ENCODE measurements around the gene THSD7A. TPM values are rescaled to one million over a fixed set of nuclear protein-coding genes. Genes with fewer than 3 reads are reported as not detected.
A peak's percentile ranks its signal among the peaks of the same experiment; 100 is the strongest.

THSD7A gene
- total and polyA plus RNA-seq, 2 of the 13 experiments (the other 11 are each of a cell fraction or from before 2014, with no cell fraction given), result 0.01 to 0.07 TPM

- intact Hi-C loops (cut with micrococcal nuclease; ENCODE audit: unreplicated experiment), result no loop called here
- Histone ChIP-seq H3K27me3 (ENCODE audit: control insufficient read depth in 1 of 2, insufficient read depth in 2 of 2, low read length in 2 of 2) (no peaks in the 10 kb centered on the region), H3K9ac (ENCODE audit: insufficient read depth, low read depth, low read length) (no peak overlapping the region), H4K20me1 (ENCODE audit: insufficient read depth, low read length) (no peaks in the 10 kb centered on the region), H2AFZ (ENCODE audit: low read length) (no peak overlapping the region), H3K9me3 (ENCODE audit: low read length) (no peaks in the 10 kb centered on the region; the same call in 1 of the 2 replicates), H3K4me1 (ENCODE audit: insufficient read depth, low read length) (no peaks in the 10 kb centered on the region), H3K79me2 (ENCODE audit: insufficient read depth, low read length) (no peaks in the 10 kb centered on the region), H3K36me3 (replicated peaks in 1 of 2; ENCODE audit: control insufficient read depth in 1 of 2, insufficient read depth in 2 of 2, low read length in 2 of 2) (no peaks in the 10 kb centered on the region), H3K4me3 (replicated peaks in 1 of 3; ENCODE audit: insufficient read depth in 1 of 3, low read depth in 2 of 3, low read length in 3 of 3) (no peak overlapping the region), H3K27ac (ENCODE audit: extremely low read length, insufficient read depth, low read length) (no peak overlapping the region), H3K4me2 (ENCODE audit: low read depth, low read length) (no peak overlapping the region)
- ATAC-seq, result no peak
- in situ Hi-C loops (cut with HindIII; ENCODE audit: extremely low pct_ligation_motif_present, low pct_unique_long_range_greater_than_20kb), result no loop called here
- DNase-seq (ENCODE audit: low spot score), result no peak
- ChIA-PET CTCF (ENCODE audit: low intra/inter-chr PET ratio, low total read pairs) (no interaction called here), POLR2A (no interaction called here)
- WGBS (ENCODE audit: low lambda C conversion rate), result 3% methylated on average over 6 of the region's 6 CpGs
- BruUV-seq (replicated peaks), result no TSS peak
- FAIRE-seq, result no peak
- TF ChIP-seq ZNF281 (CRISPR knock-in tag; IDR thresholded peaks at IDR 0.05; ENCODE audit: borderline replicate concordance) (no peak), BHLHE40 (IDR thresholded peaks at IDR 0.05; ENCODE audit: low read length) (no peak), GLI4 (CRISPR knock-in tag; IDR thresholded peaks at IDR 0.05; ENCODE audit: borderline replicate concordance) (no peak), CHD2 (IDR thresholded peaks at IDR 0.05; ENCODE audit: low read depth, low read length) (no peak), PTBP1 (IDR thresholded peaks at IDR 0.05; ENCODE audit: low read depth, low read length, poor library complexity, severe bottlenecking) (no peak), MAFK (conservative IDR thresholded peaks at IDR 0.05 in 1 of 2, IDR thresholded peaks at IDR 0.05 in 1 of 2; ENCODE audit: low read length in 2 of 2) (peak; percentile 61 to 80; a peak in 3 of 4 replicates), MXD1 (CRISPR knock-in tag; IDR thresholded peaks at IDR 0.05) (no peak), MAFF (IDR thresholded peaks at IDR 0.05; ENCODE audit: low read depth, low read length) (peak; percentile 62), ASH2L (IDR thresholded peaks at IDR 0.05; ENCODE audit: insufficient read length, low read depth, low read length) (no peak), ZNF619 (CRISPR knock-in tag; IDR thresholded peaks at IDR 0.05) (no peak)
- TF ChIP-seq, protein P1, sequence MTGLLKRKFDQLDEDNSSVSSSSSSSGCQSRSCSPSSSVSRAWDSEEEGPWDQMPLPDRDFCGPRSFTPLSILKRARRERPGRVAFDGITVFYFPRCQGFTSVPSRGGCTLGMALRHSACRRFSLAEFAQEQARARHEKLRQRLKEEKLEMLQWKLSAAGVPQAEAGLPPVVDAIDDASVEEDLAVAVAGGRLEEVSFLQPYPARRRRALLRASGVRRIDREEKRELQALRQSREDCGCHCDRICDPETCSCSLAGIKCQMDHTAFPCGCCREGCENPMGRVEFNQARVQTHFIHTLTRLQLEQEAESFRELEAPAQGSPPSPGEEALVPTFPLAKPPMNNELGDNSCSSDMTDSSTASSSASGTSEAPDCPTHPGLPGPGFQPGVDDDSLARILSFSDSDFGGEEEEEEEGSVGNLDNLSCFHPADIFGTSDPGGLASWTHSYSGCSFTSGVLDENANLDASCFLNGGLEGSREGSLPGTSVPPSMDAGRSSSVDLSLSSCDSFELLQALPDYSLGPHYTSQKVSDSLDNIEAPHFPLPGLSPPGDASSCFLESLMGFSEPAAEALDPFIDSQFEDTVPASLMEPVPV (CRISPR knock-in tag; IDR thresholded peaks at IDR 0.05), result no peak
- TF ChIP-seq, protein P2, sequence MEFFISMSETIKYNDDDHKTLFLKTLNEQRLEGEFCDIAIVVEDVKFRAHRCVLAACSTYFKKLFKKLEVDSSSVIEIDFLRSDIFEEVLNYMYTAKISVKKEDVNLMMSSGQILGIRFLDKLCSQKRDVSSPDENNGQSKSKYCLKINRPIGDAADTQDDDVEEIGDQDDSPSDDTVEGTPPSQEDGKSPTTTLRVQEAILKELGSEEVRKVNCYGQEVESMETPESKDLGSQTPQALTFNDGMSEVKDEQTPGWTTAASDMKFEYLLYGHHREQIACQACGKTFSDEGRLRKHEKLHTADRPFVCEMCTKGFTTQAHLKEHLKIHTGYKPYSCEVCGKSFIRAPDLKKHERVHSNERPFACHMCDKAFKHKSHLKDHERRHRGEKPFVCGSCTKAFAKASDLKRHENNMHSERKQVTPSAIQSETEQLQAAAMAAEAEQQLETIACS (CRISPR knock-in tag; IDR thresholded peaks at IDR 0.05), result no peak
- TF ChIP-seq, protein P3, sequence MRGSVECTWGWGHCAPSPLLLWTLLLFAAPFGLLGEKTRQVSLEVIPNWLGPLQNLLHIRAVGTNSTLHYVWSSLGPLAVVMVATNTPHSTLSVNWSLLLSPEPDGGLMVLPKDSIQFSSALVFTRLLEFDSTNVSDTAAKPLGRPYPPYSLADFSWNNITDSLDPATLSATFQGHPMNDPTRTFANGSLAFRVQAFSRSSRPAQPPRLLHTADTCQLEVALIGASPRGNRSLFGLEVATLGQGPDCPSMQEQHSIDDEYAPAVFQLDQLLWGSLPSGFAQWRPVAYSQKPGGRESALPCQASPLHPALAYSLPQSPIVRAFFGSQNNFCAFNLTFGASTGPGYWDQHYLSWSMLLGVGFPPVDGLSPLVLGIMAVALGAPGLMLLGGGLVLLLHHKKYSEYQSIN (CRISPR knock-in tag; IDR thresholded peaks at IDR 0.05; ENCODE audit: borderline replicate concordance), result no peak
These were observed 26.8 kb upstream of the THSD7A start for GRCh38 chr7:11858622-11859302.
